K562 (cell line): ENCODE measurements around the gene GART. TPM values are rescaled to one million over a fixed set of nuclear protein-coding genes. Genes with fewer than 3 reads are reported as not detected.

Source experiments
- BCOR ChIP-seq: fragments of 450-650 bp; IDR thresholded peaks from 2 replicates; pipeline ENCODE4 v1.6.1; 2016
- HNRNPK ChIP-seq: fragments of 200-400 bp; formaldehyde crosslinking; IDR thresholded peaks from one replicate; pipeline ENCODE4 v1.6.1; 2018; ENCODE audit warnings: mild to moderate bottlenecking, low read depth, low read length; ENCODE audit not compliant: poor library complexity, severe bottlenecking
- POLR2H ChIP-seq: IDR thresholded peaks from 2 replicates; pipeline ENCODE4 v1.6.1; 2016; ENCODE audit warnings: missing genetic modification characterization, low read depth, mild to moderate bottlenecking, control low read depth, missing compliant biosample characterization, moderate library complexity
- TBL1XR1 ChIP-seq, 2 experiments: IDR thresholded peaks; 2 replicates each; pipeline ENCODE4 v1.6.1; 2012; ENCODE audit warnings: improper control_type of control experiment in 2 of 2, low read length in 2 of 2, mild to moderate bottlenecking in 1 of 2
- ZNF316 ChIP-seq: fragments of 450-650 bp; IDR thresholded peaks from 2 replicates; pipeline ENCODE4 v1.6.1; 2016
- ZNF589 ChIP-seq: fragments of 200-800 bp; sonication (Bioruptor generic); IDR thresholded peaks from 2 replicates; pipeline ENCODE4 v1.6.1; 2016; ENCODE audit warnings: low read depth, missing genetic modification characterization, missing compliant biosample characterization
- polyA plus RNA-seq, 8 experiments: library from polyadenylated mRNA; depleted of rRNA in 4 of 8; stranded (reverse) in 5 of 8; unstranded in 3 of 8; fragments of >200 nt; fragmentation: Nextera tagmentation in 2 of 8; fragmentation: Illumina TruSeq in 1 of 8; extraction: Ambion mirVana in 2 of 8; extraction: Trizol in 1 of 8; gene quantifications; 2 replicates each; pipeline versions ENCODE4 v1.2.1 to v1.2.3, GENCODE V29; 2011 to 2014; ENCODE audit warnings: inconsistent platforms in 1 of 8, missing spikeins in 1 of 8
- total RNA-seq, 7 experiments: library from RNA; depleted of rRNA in 6 of 7; stranded (reverse); fragments of >200 nt in 6 of 7; fragmentation: Illumina TruSeq in 2 of 7; extraction: Trizol in 2 of 7; gene quantifications; 2 replicates each; pipeline versions ENCODE4 v1.2.1 to v1.2.3, GENCODE V29; 2011 to 2021; ENCODE audit warnings: low replicate concordance in 1 of 7
- TF ChIP-seq, protein P1 (sequence below), 2 experiments: fragments of 450-650 bp; IDR thresholded peaks; 2 replicates each; pipeline ENCODE4 v1.6.1; 2016; ENCODE audit warnings: mild to moderate bottlenecking in 2 of 2, borderline replicate concordance in 1 of 2, low read depth in 1 of 2, moderate library complexity in 1 of 2
- TF ChIP-seq, protein P2 (sequence below): sonication (generic); formaldehyde crosslinking; IDR thresholded peaks from 2 replicates; pipeline ENCODE4 v1.8.0; 2023; ENCODE audit warnings: mild to moderate bottlenecking, missing genetic modification reagents
- TF ChIP-seq, protein P3 (sequence below): fragments of 450-650 bp; IDR thresholded peaks from one replicate; pipeline ENCODE4 v1.6.1; 2018; ENCODE audit warnings: mild to moderate bottlenecking, moderate library complexity; ENCODE audit not compliant: partially characterized antibody

The GART gene
- total and polyA plus RNA-seq, 9 of the 15 experiments (the other 6 are each of a cell fraction or from before 2014, with no cell fraction given) = 141 to 429 (median 349) TPM

DNA sequence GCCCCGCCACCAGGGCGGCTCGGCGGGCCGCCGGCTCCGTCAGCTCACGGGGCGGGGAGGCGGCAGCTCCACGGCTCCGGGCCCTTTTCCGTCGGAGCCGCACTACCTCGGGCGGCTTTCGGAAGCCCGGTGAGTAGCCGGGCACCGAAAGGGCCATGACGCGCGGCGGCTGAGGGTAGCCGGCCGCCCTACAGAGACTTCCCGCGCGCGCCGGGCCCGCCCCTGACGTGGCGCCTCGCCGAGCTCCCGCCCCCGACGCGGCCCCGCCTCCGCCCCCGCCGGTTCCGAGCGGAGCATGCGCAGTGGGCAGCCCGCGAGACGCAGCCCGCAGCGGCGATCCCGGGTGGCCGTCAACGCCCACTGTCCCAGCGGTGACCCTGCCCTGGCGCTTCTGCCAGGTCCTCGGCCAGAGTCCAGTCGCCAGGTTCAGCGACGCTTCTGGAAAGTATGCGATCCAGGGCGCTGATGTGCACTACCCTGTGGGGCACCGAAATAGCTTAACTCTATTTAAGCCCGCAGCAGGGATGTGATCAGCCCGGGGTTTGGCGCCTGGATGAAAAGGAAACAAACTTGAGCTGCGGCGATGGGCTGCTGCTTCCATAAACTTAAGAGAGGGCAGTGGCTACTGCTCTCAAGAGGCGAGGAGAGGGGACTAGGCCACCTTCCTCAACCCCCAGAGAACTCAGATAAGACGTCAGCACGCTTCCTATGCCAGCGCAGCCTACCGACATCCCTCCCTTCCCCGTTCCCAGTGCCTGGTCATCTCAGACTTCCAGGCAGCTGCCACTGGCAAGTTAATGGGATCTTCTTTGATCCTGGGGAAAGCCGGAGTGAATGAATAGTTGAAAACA is 46.8 kb upstream of the GART start, which contains the start of gene DONSON (continued):
- TF ChIP-seq, protein P1, sequence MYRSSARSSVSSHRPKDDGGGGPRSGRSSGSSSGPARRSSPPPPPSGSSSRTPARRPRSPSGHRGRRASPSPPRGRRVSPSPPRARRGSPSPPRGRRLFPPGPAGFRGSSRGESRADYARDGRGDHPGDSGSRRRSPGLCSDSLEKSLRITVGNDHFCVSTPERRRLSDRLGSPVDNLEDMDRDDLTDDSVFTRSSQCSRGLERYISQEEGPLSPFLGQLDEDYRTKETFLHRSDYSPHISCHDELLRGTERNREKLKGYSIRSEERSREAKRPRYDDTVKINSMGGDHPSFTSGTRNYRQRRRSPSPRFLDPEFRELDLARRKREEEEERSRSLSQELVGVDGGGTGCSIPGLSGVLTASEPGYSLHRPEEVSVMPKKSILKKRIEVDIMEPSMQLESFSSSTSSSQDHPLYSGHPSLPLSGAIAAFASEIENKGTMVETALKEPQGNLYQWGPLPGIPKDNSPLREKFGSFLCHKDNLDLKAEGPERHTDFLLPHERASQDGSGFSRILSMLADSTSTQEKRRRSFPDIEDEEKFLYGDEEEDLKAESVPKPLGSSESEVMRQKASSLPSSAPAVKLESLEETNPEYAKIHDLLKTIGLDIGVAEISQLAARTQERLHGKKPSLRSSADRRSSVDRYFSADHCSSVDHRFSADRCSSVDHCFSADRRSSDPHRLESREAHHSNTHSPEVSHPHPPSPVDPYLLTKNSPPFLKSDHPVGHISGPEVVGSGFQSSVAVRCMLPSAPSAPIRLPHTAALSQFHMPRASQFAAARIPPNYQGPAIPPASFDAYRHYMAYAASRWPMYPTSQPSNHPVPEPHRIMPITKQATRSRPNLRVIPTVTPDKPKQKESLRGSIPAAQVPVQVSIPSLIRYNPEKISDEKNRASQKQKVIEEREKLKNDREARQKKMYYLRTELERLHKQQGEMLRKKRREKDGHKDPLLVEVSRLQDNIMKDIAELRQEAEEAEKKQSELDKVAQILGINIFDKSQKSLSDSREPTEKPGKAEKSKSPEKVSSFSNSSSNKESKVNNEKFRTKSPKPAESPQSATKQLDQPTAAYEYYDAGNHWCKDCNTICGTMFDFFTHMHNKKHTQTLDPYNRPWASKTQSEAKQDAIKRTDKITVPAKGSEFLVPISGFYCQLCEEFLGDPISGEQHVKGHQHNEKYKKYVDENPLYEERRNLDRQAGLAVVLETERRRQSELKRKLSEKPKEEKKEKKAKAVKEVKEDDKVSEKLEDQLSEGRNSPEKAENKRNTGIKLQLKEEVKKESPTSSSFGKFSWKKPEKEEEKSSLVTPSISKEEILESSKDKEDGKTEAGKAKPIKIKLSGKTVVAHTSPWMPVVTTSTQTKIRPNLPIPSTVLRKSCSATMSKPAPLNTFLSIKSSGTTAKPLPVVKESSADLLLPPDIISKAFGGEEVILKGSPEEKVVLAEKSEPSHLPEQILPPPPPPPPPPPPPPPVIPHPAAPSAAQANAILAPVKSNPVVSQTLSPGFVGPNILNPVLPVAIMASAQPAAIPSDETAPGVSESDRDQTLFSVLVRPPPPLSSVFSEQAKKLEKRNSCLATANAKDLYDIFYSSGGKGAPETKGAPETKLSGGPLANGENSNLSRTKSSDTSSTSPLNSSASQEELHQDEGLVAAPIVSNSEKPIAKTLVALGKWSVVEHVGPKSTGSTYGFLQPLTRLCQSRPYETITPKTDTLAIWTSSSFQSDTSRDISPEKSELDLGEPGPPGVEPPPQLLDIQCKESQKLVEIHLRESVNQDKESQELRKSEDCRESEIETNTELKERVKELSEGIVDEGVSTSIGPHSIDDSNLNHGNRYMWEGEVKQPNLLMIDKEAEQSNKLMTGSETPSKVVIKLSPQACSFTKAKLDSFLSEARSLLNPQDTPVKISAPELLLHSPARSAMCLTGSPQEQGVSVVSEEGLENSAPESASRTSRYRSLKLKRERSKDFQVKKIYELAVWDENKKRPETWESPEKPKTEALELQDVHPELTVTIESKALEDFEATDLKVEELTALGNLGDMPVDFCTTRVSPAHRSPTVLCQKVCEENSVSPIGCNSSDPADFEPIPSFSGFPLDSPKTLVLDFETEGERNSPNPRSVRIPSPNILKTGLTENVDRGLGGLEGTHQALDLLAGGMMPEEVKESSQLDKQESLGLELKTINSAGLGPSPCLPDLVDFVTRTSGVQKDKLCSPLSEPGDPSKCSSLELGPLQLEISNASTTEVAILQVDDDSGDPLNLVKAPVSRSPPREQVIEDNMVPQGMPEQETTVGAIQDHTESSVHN (IDR thresholded peaks at IDR 0.05; ENCODE audit: borderline replicate concordance in 1 of 2, low read depth in 1 of 2) = no peak
- no peak for TF ChIP-seq TBL1XR1 (IDR thresholded peaks at IDR 0.05; ENCODE audit: low read length in 2 of 2)
- TF ChIP-seq, protein P2, sequence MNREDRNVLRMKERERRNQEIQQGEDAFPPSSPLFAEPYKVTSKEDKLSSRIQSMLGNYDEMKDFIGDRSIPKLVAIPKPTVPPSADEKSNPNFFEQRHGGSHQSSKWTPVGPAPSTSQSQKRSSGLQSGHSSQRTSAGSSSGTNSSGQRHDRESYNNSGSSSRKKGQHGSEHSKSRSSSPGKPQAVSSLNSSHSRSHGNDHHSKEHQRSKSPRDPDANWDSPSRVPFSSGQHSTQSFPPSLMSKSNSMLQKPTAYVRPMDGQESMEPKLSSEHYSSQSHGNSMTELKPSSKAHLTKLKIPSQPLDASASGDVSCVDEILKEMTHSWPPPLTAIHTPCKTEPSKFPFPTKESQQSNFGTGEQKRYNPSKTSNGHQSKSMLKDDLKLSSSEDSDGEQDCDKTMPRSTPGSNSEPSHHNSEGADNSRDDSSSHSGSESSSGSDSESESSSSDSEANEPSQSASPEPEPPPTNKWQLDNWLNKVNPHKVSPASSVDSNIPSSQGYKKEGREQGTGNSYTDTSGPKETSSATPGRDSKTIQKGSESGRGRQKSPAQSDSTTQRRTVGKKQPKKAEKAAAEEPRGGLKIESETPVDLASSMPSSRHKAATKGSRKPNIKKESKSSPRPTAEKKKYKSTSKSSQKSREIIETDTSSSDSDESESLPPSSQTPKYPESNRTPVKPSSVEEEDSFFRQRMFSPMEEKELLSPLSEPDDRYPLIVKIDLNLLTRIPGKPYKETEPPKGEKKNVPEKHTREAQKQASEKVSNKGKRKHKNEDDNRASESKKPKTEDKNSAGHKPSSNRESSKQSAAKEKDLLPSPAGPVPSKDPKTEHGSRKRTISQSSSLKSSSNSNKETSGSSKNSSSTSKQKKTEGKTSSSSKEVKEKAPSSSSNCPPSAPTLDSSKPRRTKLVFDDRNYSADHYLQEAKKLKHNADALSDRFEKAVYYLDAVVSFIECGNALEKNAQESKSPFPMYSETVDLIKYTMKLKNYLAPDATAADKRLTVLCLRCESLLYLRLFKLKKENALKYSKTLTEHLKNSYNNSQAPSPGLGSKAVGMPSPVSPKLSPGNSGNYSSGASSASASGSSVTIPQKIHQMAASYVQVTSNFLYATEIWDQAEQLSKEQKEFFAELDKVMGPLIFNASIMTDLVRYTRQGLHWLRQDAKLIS (CRISPR knock-in tag) = peak; percentile 35; the same call in 1 of the 2 replicates
- TF ChIP-seq POLR2H = peak; percentile 55
- TF ChIP-seq, protein P3, sequence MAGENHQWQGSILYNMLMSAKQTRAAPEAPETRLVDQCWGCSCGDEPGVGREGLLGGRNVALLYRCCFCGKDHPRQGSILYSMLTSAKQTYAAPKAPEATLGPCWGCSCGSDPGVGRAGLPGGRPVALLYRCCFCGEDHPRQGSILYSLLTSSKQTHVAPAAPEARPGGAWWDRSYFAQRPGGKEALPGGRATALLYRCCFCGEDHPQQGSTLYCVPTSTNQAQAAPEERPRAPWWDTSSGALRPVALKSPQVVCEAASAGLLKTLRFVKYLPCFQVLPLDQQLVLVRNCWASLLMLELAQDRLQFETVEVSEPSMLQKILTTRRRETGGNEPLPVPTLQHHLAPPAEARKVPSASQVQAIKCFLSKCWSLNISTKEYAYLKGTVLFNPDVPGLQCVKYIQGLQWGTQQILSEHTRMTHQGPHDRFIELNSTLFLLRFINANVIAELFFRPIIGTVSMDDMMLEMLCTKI = no peak
- TF ChIP-seq HNRNPK = no peak
- no peak for TF ChIP-seq ZNF589 (CRISPR knock-in tag)
- TF ChIP-seq BCOR = no peak
- TF ChIP-seq ZNF316 = no peak
